OCI-LY1 (cell line): Measurements from ENCODE around the gene DBR1.

ENCODE experiments used
- H2AFZ ChIP-seq: fragments of 200-600 bp; sonication (generic), shearing (Covaris generic); 2 replicates; pipeline ENCODE4 v1.6.0; 2014; ENCODE audit warnings: antibody characterized with exemption, mild to moderate bottlenecking, low read length
- H3F3A ChIP-seq: fragments of 200-600 bp; sonication (generic), shearing (Covaris generic); 2 replicates; pipeline ENCODE4 v1.6.0; 2014; ENCODE audit warnings: mild to moderate bottlenecking, antibody characterized with exemption, low read length, moderate library complexity; ENCODE audit not compliant: insufficient read depth
- H3K27ac ChIP-seq: fragments of 200-600 bp; sonication (generic); 2 replicates; pipeline ENCODE4 v1.5.1; 2014; ENCODE audit warnings: low read length, mixed run types, mild to moderate bottlenecking, low read depth; ENCODE audit not compliant: poor library complexity, severe bottlenecking
- H3K27me3 ChIP-seq: fragments of 200-600 bp; sonication (generic); 2 replicates; pipeline ENCODE4 v1.6.0; 2014; ENCODE audit warnings: antibody characterized with exemption, mild to moderate bottlenecking, low read length, moderate library complexity; ENCODE audit not compliant: insufficient read depth
- H3K36me3 ChIP-seq: fragments of 200-600 bp; sonication (generic); 2 replicates; pipeline ENCODE4 v1.6.1; 2014; ENCODE audit warnings: mild to moderate bottlenecking, antibody characterized with exemption, low read length, moderate library complexity, mixed read lengths; ENCODE audit not compliant: insufficient read depth
- H3K4me1 ChIP-seq: fragments of 200-600 bp; sonication (generic); 2 replicates; pipeline ENCODE4 v1.5.1; 2014; ENCODE audit warnings: mild to moderate bottlenecking, low read length, moderate library complexity; ENCODE audit not compliant: insufficient read depth, severe bottlenecking
- H3K4me2 ChIP-seq: fragments of 200-600 bp; sonication (generic), shearing (Covaris generic); 2 replicates; pipeline ENCODE4 v1.6.1; 2014; ENCODE audit warnings: low read length
- H3K4me3 ChIP-seq: fragments of 200-600 bp; sonication (generic); 2 replicates; pipeline ENCODE4 v1.5.1; 2014; ENCODE audit warnings: low read length, low read depth, mild to moderate bottlenecking, mixed read lengths; ENCODE audit not compliant: poor library complexity, severe bottlenecking
- H3K79me2 ChIP-seq: fragments of 200-600 bp; shearing (Covaris generic); 2 replicates; pipeline ENCODE4 v1.6.1; 2016; ENCODE audit warnings: mixed run types, low read length, mixed read lengths; ENCODE audit not compliant: insufficient read depth
- H3K9ac ChIP-seq: fragments of 200-600 bp; sonication (generic), shearing (Covaris generic); 2 replicates; pipeline ENCODE4 v1.6.1; 2014; ENCODE audit warnings: mild to moderate bottlenecking, low read length, mixed read lengths
- H3K9me2 ChIP-seq: fragments of 200-600 bp; sonication (generic), shearing (Covaris generic); 2 replicates; pipeline ENCODE4 v1.6.1; 2014; ENCODE audit warnings: low read depth, mild to moderate bottlenecking, low read length, mixed read lengths
- H3K9me3 ChIP-seq: fragments of 200-600 bp; shearing (Covaris generic); 2 replicates; pipeline ENCODE4 v1.6.1; 2014; ENCODE audit warnings: low read length, mixed read lengths
- H4K20me1 ChIP-seq: fragments of 200-600 bp; sonication (generic), shearing (Covaris generic); 2 replicates; pipeline ENCODE4 v1.6.0; 2016; ENCODE audit warnings: mild to moderate bottlenecking, low read length; ENCODE audit not compliant: insufficient read depth
- EZH2 ChIP-seq: fragments of 200-600 bp; sonication (generic), shearing (Covaris generic); IDR thresholded peaks from 2 replicates; pipeline ENCODE4 v1.8.0; 2017; ENCODE audit warnings: borderline replicate concordance, mixed run types, mild to moderate bottlenecking, antibody characterized with exemption, low read length, moderate library complexity, mixed read lengths
- TF ChIP-seq, protein P1 (sequence below): fragments of 200-600 bp; sonication (generic), shearing (Covaris generic); IDR thresholded peaks from 2 replicates; pipeline ENCODE4 v1.5.1; 2017; ENCODE audit warnings: mild to moderate bottlenecking, antibody characterized with exemption, low read length, moderate library complexity, mixed read lengths

Gene DBR1

DNA sequence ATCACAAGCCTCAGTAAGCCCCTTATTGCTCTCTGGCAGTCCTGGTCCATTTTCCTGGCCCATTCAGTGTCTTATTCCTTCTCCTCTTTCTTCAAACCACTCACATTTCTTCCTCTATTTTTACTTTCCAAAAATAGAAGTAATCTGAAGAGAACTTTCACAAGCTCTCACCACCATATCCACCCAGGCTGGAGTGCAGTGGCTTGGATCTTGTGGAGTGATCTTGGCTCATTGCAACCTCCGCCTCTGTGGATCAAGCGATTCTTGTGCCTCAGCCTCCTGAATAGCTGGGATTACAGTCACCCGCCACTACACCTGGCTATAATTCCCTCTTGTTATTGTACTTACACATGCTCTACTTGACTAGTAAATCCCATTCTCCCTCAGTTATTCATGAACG lies 29.2 kb upstream of the DBR1 start:
- H3K9ac ChIP-seq: no peak overlapping the region
- no peaks in the 10 kb centered on the region for H3K9me3 ChIP-seq
- TF ChIP-seq, protein P1, sequence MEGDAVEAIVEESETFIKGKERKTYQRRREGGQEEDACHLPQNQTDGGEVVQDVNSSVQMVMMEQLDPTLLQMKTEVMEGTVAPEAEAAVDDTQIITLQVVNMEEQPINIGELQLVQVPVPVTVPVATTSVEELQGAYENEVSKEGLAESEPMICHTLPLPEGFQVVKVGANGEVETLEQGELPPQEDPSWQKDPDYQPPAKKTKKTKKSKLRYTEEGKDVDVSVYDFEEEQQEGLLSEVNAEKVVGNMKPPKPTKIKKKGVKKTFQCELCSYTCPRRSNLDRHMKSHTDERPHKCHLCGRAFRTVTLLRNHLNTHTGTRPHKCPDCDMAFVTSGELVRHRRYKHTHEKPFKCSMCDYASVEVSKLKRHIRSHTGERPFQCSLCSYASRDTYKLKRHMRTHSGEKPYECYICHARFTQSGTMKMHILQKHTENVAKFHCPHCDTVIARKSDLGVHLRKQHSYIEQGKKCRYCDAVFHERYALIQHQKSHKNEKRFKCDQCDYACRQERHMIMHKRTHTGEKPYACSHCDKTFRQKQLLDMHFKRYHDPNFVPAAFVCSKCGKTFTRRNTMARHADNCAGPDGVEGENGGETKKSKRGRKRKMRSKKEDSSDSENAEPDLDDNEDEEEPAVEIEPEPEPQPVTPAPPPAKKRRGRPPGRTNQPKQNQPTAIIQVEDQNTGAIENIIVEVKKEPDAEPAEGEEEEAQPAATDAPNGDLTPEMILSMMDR: no peak
- TF ChIP-seq EZH2: no peak
- no peak overlapping the region for H3K27ac ChIP-seq
- H3K4me2 ChIP-seq: no peak overlapping the region
- H4K20me1 ChIP-seq: no peaks in the 10 kb centered on the region
- peaks cover 15% of the 10 kb centered on the region for H3K36me3 ChIP-seq
- peaks cover 88% of the 10 kb centered on the region for H3K79me2 ChIP-seq
- no peaks in the 10 kb centered on the region for H3F3A ChIP-seq
- H3K4me3 ChIP-seq: no peak overlapping the region
- H3K4me1 ChIP-seq: no peaks in the 10 kb centered on the region
- no peaks in the 10 kb centered on the region for H3K27me3 ChIP-seq
- no peak overlapping the region for H2AFZ ChIP-seq
- H3K9me2 ChIP-seq: no peaks in the 10 kb centered on the region

DNA sequence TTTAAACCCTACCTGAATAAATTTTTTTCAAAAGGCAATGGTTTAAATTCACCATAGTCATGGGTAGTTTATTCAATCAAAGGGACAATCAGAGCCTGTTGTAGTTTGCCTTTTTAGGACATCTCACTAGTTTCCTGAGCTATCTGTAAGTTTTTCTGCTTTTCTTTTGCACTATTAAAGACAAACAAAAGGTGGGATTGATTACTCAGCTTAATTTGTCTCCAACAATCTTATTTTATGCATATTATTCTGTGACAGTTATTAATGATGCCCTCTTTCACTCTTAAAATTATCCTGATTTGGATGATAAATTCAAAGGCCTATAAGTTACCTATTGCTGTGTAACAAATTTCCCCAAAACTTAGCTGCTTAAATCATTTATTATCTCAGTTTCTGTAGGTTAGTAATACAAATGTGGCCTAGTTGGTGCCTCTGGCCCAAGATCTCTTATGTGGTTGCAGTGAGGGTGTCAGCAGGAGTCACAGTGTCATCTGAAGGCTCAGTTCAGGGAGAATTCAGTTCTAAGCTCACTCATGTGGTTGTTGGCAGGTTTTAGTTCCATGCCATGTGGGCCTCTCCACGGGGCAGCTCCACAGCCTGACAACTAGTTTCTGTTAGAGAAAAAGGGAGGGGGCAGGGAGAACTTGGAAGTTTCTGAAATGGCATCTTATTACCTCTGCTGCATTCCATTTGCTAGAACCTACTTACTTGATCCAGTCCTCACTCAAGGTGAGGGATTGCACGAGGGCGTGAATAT lies 28.4 kb upstream of the DBR1 start:
- Histone ChIP-seq H3K79me2 (peaks cover 88% of the 10 kb centered on the region), H3K4me1 (no peaks in the 10 kb centered on the region), H3F3A (no peaks in the 10 kb centered on the region), H3K9ac (no peak overlapping the region), H2AFZ (no peak overlapping the region), H3K9me3 (no peaks in the 10 kb centered on the region), H3K4me2 (no peak overlapping the region), H3K4me3 (no peak overlapping the region), H3K9me2 (no peaks in the 10 kb centered on the region), H3K27ac (no peak overlapping the region), H4K20me1 (no peaks in the 10 kb centered on the region), H3K36me3 (peaks cover 15% of the 10 kb centered on the region), H3K27me3 (no peaks in the 10 kb centered on the region)
- TF ChIP-seq, protein P1: no peak
- TF ChIP-seq EZH2: no peak

DNA sequence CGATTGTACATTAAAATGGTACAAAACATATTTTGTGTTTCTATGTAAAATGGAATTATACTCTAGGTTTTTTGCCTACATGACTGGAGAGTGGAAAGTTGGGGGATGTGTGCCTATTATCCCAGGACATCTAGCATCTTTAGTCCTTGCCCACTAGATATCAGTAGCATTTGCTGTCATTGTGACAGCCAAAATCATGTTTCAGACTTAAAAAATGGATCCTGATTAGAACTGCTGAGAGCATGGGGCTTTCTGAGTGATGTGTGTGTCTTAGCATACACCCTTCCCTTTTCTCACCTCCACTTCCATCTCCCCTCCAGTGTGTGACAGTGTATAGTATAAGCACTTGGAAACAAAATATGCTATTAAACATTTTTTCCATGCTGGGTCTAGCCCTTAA lies 25.7 kb upstream of the DBR1 start:
- H3K4me1 ChIP-seq: no peaks in the 10 kb centered on the region
- no peak overlapping the region for H3K4me3 ChIP-seq
- H3K27ac ChIP-seq: no peak overlapping the region
- H3K4me2 ChIP-seq: no peak overlapping the region
- H3F3A ChIP-seq: no peaks in the 10 kb centered on the region
- H4K20me1 ChIP-seq: peaks cover 7% of the 10 kb centered on the region; the same call in 1 of the 2 replicates
- no peak overlapping the region for H2AFZ ChIP-seq
- H3K27me3 ChIP-seq: no peaks in the 10 kb centered on the region
- peaks cover 90% of the 10 kb centered on the region for H3K79me2 ChIP-seq
- TF ChIP-seq, protein P1: no peak
- no peak for TF ChIP-seq EZH2
- peaks cover 13% of the 10 kb centered on the region for H3K36me3 ChIP-seq
- H3K9me3 ChIP-seq: no peaks in the 10 kb centered on the region
- H3K9me2 ChIP-seq: no peaks in the 10 kb centered on the region
- no peak overlapping the region for H3K9ac ChIP-seq
